SJSA1 (cell line): ENCODE results near the gene TTLL3. TPM values are rescaled to one million over a fixed set of nuclear protein-coding genes. Genes with fewer than 3 reads are reported as not detected.
A peak's percentile ranks its signal among the peaks of the same experiment; 100 is the strongest.

ENCODE experiments used
- DNase-seq, 2 experiments: peaks; one replicate each; pipeline ENCODE4 v3.0.0-alpha.2; 2015 to 2020; ENCODE audit warnings: low spot score in 2 of 2, low read depth in 1 of 2
- H3K27ac ChIP-seq: fragments of 250-450 bp; sonication (Bioruptor Pico); 2 replicates; pipeline ENCODE4 v1.5.1; 2020; ENCODE audit warnings: mild to moderate bottlenecking, moderate library complexity
- H3K27me3 ChIP-seq: fragments of 250-450 bp; sonication (Bioruptor Pico); replicated peaks from 2 replicates; pipeline ENCODE4 v1.5.1; 2020; ENCODE audit warnings: mild to moderate bottlenecking, moderate library complexity
- H3K36me3 ChIP-seq: fragments of 250-450 bp; sonication (Bioruptor Pico); 2 replicates; pipeline ENCODE4 v1.5.1; 2020; ENCODE audit warnings: mild to moderate bottlenecking
- H3K4me1 ChIP-seq: fragments of 250-450 bp; sonication (Bioruptor Pico); replicated peaks from 2 replicates; pipeline ENCODE4 v1.6.1; 2021; ENCODE audit warnings: mild to moderate bottlenecking
- H3K4me3 ChIP-seq: fragments of 250-450 bp; sonication (Bioruptor Pico); 2 replicates; pipeline ENCODE4 v1.5.1; 2020; ENCODE audit warnings: mild to moderate bottlenecking
- H3K9me3 ChIP-seq: fragments of 250-450 bp; sonication (Bioruptor Pico); replicated peaks from 2 replicates; pipeline ENCODE4 v1.5.1; 2020; ENCODE audit warnings: mild to moderate bottlenecking
- total RNA-seq: library from RNA; depleted of rRNA; stranded (reverse); fragments of >200 nt; shearing (Covaris generic); gene quantifications from 2 replicates; pipeline ENCODE4 v1.2.3, GENCODE V29; 2014; rRNA removed

Gene TTLL3
- total RNA-seq, 1 experiment from 2014 or later = 5.8 TPM

- Histone ChIP-seq H3K27ac (peak overlapping the region; percentile 80), H3K4me3 (no peak overlapping the region), H3K9me3 (no peaks in the 10 kb centered on the region), H3K4me1 (peaks cover 16% of the 10 kb centered on the region), H3K36me3 (no peaks in the 10 kb centered on the region), H3K27me3 (no peaks in the 10 kb centered on the region)
- no peak for DNase-seq
These were observed 73.9 kb downstream of the TTLL3 start for GRCh38 chr3:9883706-9884554.

DNA sequence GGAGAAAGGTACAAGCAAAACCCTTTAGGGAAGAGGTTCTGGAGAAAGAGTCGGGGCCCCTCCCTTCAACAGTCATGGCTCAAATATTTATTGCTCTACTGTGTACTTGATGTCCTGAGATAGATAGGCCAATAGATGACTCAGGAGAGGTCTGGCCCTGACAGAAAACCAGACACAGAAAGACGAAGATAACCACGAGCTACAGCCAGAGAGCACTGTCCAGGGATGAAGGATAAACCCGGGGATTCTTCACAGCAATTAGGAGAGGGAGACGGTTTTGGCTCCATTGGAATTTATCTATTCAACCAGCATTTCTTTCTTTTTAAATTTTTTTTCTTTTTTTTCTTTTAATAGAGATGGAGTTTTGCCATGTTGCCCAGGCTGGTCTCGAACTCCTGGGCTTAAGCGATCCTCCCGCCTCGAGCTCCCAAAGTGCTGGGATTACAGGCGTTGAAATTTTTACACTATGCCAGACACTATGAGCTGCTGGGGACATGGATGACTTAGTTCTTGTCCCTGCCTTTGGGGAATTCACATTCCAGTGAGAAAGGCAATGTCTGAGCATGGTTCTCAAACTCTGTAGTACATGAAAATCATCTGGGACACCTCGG, 74.6 kb downstream of the TTLL3 start:
- no peaks in the 10 kb centered on the region for H3K9me3 ChIP-seq
- DNase-seq = peak; percentile 67 to 70
- H3K27ac ChIP-seq = peak overlapping the region; percentile 80
- no peaks in the 10 kb centered on the region for H3K27me3 ChIP-seq
- H3K4me3 ChIP-seq = no peak overlapping the region
- H3K36me3 ChIP-seq = no peaks in the 10 kb centered on the region
- H3K4me1 ChIP-seq = peaks cover 16% of the 10 kb centered on the region

Other genes starting within 250 kb of the TTLL3 start
- 23.3 and 27.6 TPM in 2 replicates for gene MTMR14, start 160.8 kb upstream of the TTLL3 start, total RNA-seq
- gene CPNE9, start 106.4 kb upstream of the TTLL3 start, total RNA-seq = not detected in 2 replicates
- 12.2 and 18.5 TPM in 2 replicates for gene BRPF1, start 78.5 kb upstream of the TTLL3 start, total RNA-seq
- gene OGG1, start 60.3 kb upstream of the TTLL3 start, total RNA-seq = 18.8 and 24.4 TPM in 2 replicates
- 10.0 and 11.8 TPM in 2 replicates for gene CAMK1, start 40.3 kb upstream of the TTLL3 start, total RNA-seq
- 102 and 111 TPM in 2 replicates for gene TADA3, start 17.8 kb upstream of the TTLL3 start, total RNA-seq
- 185 and 270 TPM in 2 replicates for gene ARPC4, start 17.2 kb upstream of the TTLL3 start, total RNA-seq
- gene RPUSD3, start 33.7 kb downstream of the TTLL3 start, total RNA-seq = 30.5 and 49.5 TPM in 2 replicates
- gene CIDEC, start 70.0 kb downstream of the TTLL3 start, total RNA-seq = not detected in 2 replicates
- 17.2 and 21.2 TPM in 2 replicates for gene JAGN1, start 80.3 kb downstream of the TTLL3 start, total RNA-seq
- 0.37 and 0.56 TPM in 2 replicates for gene IL17RE, start 92.6 kb downstream of the TTLL3 start, total RNA-seq
- gene IL17RC, start 106.8 kb downstream of the TTLL3 start, total RNA-seq = 12.6 and 19.5 TPM in 2 replicates
- gene CRELD1, start 123.6 kb downstream of the TTLL3 start, total RNA-seq = 11.7 and 13.0 TPM in 2 replicates
- 0.25 and 0.58 TPM in 2 replicates for gene PRRT3, start 142.1 kb downstream of the TTLL3 start, total RNA-seq
- 34.6 and 86.3 TPM in 2 replicates for gene EMC3, start 176.6 kb downstream of the TTLL3 start, total RNA-seq
- gene FANCD2, start 216.2 kb downstream of the TTLL3 start, total RNA-seq = 30.0 and 36.7 TPM in 2 replicates